Prostate gland (tissue), 2 donors: ENCODE results near the gene IQSEC3.

Experiments used
- CTCF ChIP-seq, 4 experiments: fragments of 200-600 bp in 2 of 4; fragments of 450-650 bp in 2 of 4; sonication (generic) in 2 of 4; IDR thresholded peaks; 1 replicate in 3 of 4; 2 replicates in 1 of 4; pipeline ENCODE4 v1.5.1; 2016 to 2019; ENCODE audit warnings: antibody characterized with exemption in 4 of 4, mild to moderate bottlenecking in 2 of 4, moderate library complexity in 2 of 4
- POLR2A ChIP-seq: fragments of 450-650 bp; IDR thresholded peaks from one replicate; pipeline ENCODE4 v1.6.1; 2016; ENCODE audit warnings: antibody characterized with exemption, mild to moderate bottlenecking

GRCh38 chr12:131008-131407, 64.4 kb downstream of the IQSEC3 start:
- TF ChIP-seq POLR2A (no peak), CTCF (IDR thresholded peaks at IDR 0.05) (no peak)
